ENCODE results near the gene GNG7.

GNG7 gene

GRCh38 chr19:2702170-2703076 is at the start of gene GNG7:
Gene GNG7, minus strand, starts transcription at chr19:2702694. Its CDS starts 182,006 bp downstream, at chr19:2520688.
- ChIA-PET POLR2A (interaction anchor here (1.0 to 1.2 kb wide), 3 partner anchors 15 to 54 kb away, joined by 3 to 4 read pairs (median 3); no protein-coding TSS in a partner anchor), CTCF (no interaction called here)
- peak; percentile 99 for DNase-seq (ENCODE audit: extremely low spot score)
- no peak for TF ChIP-seq CTBP1 (IDR thresholded peaks at IDR 0.05; ENCODE audit: borderline replicate concordance)
- no peak for TF ChIP-seq SUZ12 (IDR thresholded peaks at IDR 0.05)
- TF ChIP-seq BHLHE40 (IDR thresholded peaks at IDR 0.05; ENCODE audit: borderline replicate concordance) = no peak
- no peak for TF ChIP-seq ZNF384 (IDR thresholded peaks at IDR 0.05)
- TF ChIP-seq NFRKB (IDR thresholded peaks at IDR 0.05) = no peak
- no peak for TF ChIP-seq TARDBP (IDR thresholded peaks at IDR 0.05)

GRCh38 chr19:2751438-2751830 is 48.9 kb upstream of the GNG7 start:
- TF ChIP-seq SP1 (IDR thresholded peaks at IDR 0.05) = no peak
- TF ChIP-seq BHLHE40 (IDR thresholded peaks at IDR 0.05; ENCODE audit: borderline replicate concordance) = no peak
- no peak for TF ChIP-seq CTBP1 (IDR thresholded peaks at IDR 0.05; ENCODE audit: borderline replicate concordance)
- no peak for TF ChIP-seq LEF1 (IDR thresholded peaks at IDR 0.05; ENCODE audit: borderline replicate concordance)
- no peak for TF ChIP-seq FOXA1 (IDR thresholded peaks at IDR 0.05)
- no peak for TF ChIP-seq PKNOX1 (IDR thresholded peaks at IDR 0.05)
- no peak for TF ChIP-seq ELF4 (IDR thresholded peaks at IDR 0.05)
- no peak for TF ChIP-seq L3MBTL2 (conservative IDR thresholded peaks at IDR 0.05)
- TF ChIP-seq FOXK2 (IDR thresholded peaks at IDR 0.05) = no peak
- TF ChIP-seq ARNT (IDR thresholded peaks at IDR 0.05) = no peak
- TF ChIP-seq FOXM1 (IDR thresholded peaks at IDR 0.05; ENCODE audit: borderline replicate concordance) = no peak
- TF ChIP-seq NFRKB (IDR thresholded peaks at IDR 0.05) = no peak
- no peak for TF ChIP-seq HDGF (IDR thresholded peaks at IDR 0.05; ENCODE audit: borderline replicate concordance)
- TF ChIP-seq ZNF384 (IDR thresholded peaks at IDR 0.05) = no peak
- no peak for TF ChIP-seq TARDBP (IDR thresholded peaks at IDR 0.05)
- no peak for TF ChIP-seq SUZ12 (IDR thresholded peaks at IDR 0.05)
- CTCF ChIA-PET = no interaction called here
- POLR2A ChIA-PET = no interaction called here
- no peak for DNase-seq (ENCODE audit: extremely low spot score)

GRCh38 chr19:2750808-2751437 is 48.4 kb upstream of the GNG7 start:
- no peak for DNase-seq (ENCODE audit: extremely low spot score)
- TF ChIP-seq FOXK2 (IDR thresholded peaks at IDR 0.05) = no peak
- no peak for TF ChIP-seq PKNOX1 (IDR thresholded peaks at IDR 0.05)
- POLR2A ChIA-PET = no interaction called here
- CTCF ChIA-PET = interaction anchor here (2.4 kb wide), 1 partner anchor 103 kb away, joined by 26 read pairs; no protein-coding TSS in a partner anchor

GRCh38 chr19:2747349-2747748 is 44.9 kb upstream of the GNG7 start:
- ChIA-PET CTCF (interaction anchor here (0.7 to 1.0 kb wide), 2 partner anchors 99 kb away, joined by 4 to 5 read pairs; no protein-coding TSS in a partner anchor), POLR2A (no interaction called here)
- no peak for DNase-seq (ENCODE audit: extremely low spot score)
- TF ChIP-seq FOXA1 (IDR thresholded peaks at IDR 0.05) (no peak), PKNOX1 (IDR thresholded peaks at IDR 0.05) (no peak), TARDBP (IDR thresholded peaks at IDR 0.05) (no peak)

GRCh38 chr19:2744113-2744512 is 41.6 kb upstream of the GNG7 start:
- ChIA-PET CTCF (no interaction called here), POLR2A (no interaction called here)
- no peak for DNase-seq (ENCODE audit: extremely low spot score)
- TF ChIP-seq SUZ12 (IDR thresholded peaks at IDR 0.05) (no peak), SP1 (IDR thresholded peaks at IDR 0.05) (no peak), ARNT (IDR thresholded peaks at IDR 0.05) (no peak), TARDBP (IDR thresholded peaks at IDR 0.05) (no peak), ZNF384 (IDR thresholded peaks at IDR 0.05) (no peak), CTBP1 (IDR thresholded peaks at IDR 0.05; ENCODE audit: borderline replicate concordance) (no peak), NFRKB (IDR thresholded peaks at IDR 0.05) (no peak), FOXK2 (IDR thresholded peaks at IDR 0.05) (no peak), FOXM1 (IDR thresholded peaks at IDR 0.05; ENCODE audit: borderline replicate concordance) (no peak), HDGF (IDR thresholded peaks at IDR 0.05; ENCODE audit: borderline replicate concordance) (no peak), ELF4 (IDR thresholded peaks at IDR 0.05) (no peak), FOXA1 (IDR thresholded peaks at IDR 0.05) (no peak), L3MBTL2 (conservative IDR thresholded peaks at IDR 0.05) (no peak), LEF1 (IDR thresholded peaks at IDR 0.05; ENCODE audit: borderline replicate concordance) (no peak), BHLHE40 (IDR thresholded peaks at IDR 0.05; ENCODE audit: borderline replicate concordance) (no peak), PKNOX1 (IDR thresholded peaks at IDR 0.05) (no peak; the same call in 1 of the 2 replicates)
